ENCODE results near the gene KLHL36. TPM values are rescaled to one million over a fixed set of nuclear protein-coding genes. Genes with fewer than 3 reads are reported as not detected.
"Not testable (repeated sequence)": the region's sequence is repeated elsewhere in the genome, so short reads cannot be mapped to it uniquely, and the experiment has no call there.

The KLHL36 gene
- total RNA-seq, 6 donors from 2014 or later = 44.1 to 92.2 (median 54.2) TPM

GRCh38 chr16:84618581-84619460 is 29.5 kb upstream of the KLHL36 start:
- Histone ChIP-seq H3K36me3 (no peaks in the 10 kb centered on the region), H3K4me3 (peak overlapping the region in 1 of 4 donors; percentile 77), H3K9me3 (no peaks in the 10 kb centered on the region), H3K27ac (peak overlapping the region in 2 of 4 donors; percentile 58 to 87), H3K4me1 (peaks cover 28 to 51% (median 37%) of the 10 kb centered on the region in 4 donors), H3K27me3 (no peaks in the 10 kb centered on the region)
- 34 to 37% methylated on average over 11 to 12 of the region's 12 CpGs for WGBS, 2 donors
- DNase-seq = no peak
- ATAC-seq (ENCODE audit: low FRiP score in 2 of 2) = peak in 1 of 2 donors; percentile 58
- TF ChIP-seq CTCF (IDR thresholded peaks at IDR 0.05) (no peak), EP300 (IDR thresholded peaks at IDR 0.05) (no peak), POLR2AphosphoS5 (IDR thresholded peaks at IDR 0.05) (peak in 1 of 2 donors; percentile 18)

- DNase-seq; H3K4me3 ChIP-seq; H3K27ac ChIP-seq; ATAC-seq (ENCODE audit: low FRiP score in 2 of 2); H3K36me3 ChIP-seq; H3K9me3 ChIP-seq; H3K27me3 ChIP-seq: not testable (repeated sequence)
- peaks cover 15 to 30% (median 22%) of the 10 kb centered on the region in 4 donors for H3K4me1 ChIP-seq
- WGBS, 2 donors = 71 to 81% methylated on average over 10 of the region's 10 CpGs
These were observed 27.4 kb upstream of the KLHL36 start for GRCh38 chr16:84620913-84621312.

GRCh38 chr16:84625556-84625955 is 22.8 kb upstream of the KLHL36 start:
- Histone ChIP-seq H3K4me1 (peaks cover 0 to 6% (median 2%) of the 10 kb centered on the region in 4 donors), H3K4me3 (no peak overlapping the region), H3K27me3 (no peaks in the 10 kb centered on the region), H3K27ac (no peak overlapping the region), H3K9me3 (no peaks in the 10 kb centered on the region), H3K36me3 (no peaks in the 10 kb centered on the region)
- TF ChIP-seq POLR2A (IDR thresholded peaks at IDR 0.05) = no peak
- no peak for TF ChIP-seq EP300 (IDR thresholded peaks at IDR 0.05)
- no peak for TF ChIP-seq POLR2AphosphoS5 (IDR thresholded peaks at IDR 0.05)
- TF ChIP-seq CTCF (IDR thresholded peaks at IDR 0.05) = no peak
- WGBS, 2 donors = 90 to 93% methylated on average over 6 of the region's 6 CpGs
- no peak for DNase-seq
- ATAC-seq (ENCODE audit: low FRiP score in 2 of 2) = no peak

- WGBS, 2 donors = 65 to 77% methylated on average over 5 to 7 of the region's 7 CpGs
- TF ChIP-seq EP300 (IDR thresholded peaks at IDR 0.05) (no peak), POLR2AphosphoS5 (IDR thresholded peaks at IDR 0.05) (no peak), POLR2A (IDR thresholded peaks at IDR 0.05) (no peak), CTCF (IDR thresholded peaks at IDR 0.05) (no peak)
These were observed 20.0 kb upstream of the KLHL36 start for GRCh38 chr16:84628226-84628731.

GRCh38 chr16:84629580-84629979 is 18.7 kb upstream of the KLHL36 start:
- Histone ChIP-seq H3K27me3 (no peaks in the 10 kb centered on the region), H3K27ac (no peak overlapping the region), H3K4me1 (peaks cover 0 to 6% (median 3%) of the 10 kb centered on the region in 4 donors), H3K4me3 (no peak overlapping the region), H3K9me3 (no peaks in the 10 kb centered on the region), H3K36me3 (no peaks in the 10 kb centered on the region)
- DNase-seq (no peak), ATAC-seq (ENCODE audit: low FRiP score in 2 of 2) (no peak)
- TF ChIP-seq POLR2A (IDR thresholded peaks at IDR 0.05) (no peak), CTCF (IDR thresholded peaks at IDR 0.05) (no peak), EP300 (IDR thresholded peaks at IDR 0.05) (no peak), POLR2AphosphoS5 (IDR thresholded peaks at IDR 0.05) (no peak)
- 77 to 85% methylated on average over 10 of the region's 10 CpGs for WGBS, 2 donors

More at GRCh38 chr16:84628226-84628731, 20.0 kb upstream of the KLHL36 start:
- DNase-seq = no peak
- Histone ChIP-seq H3K27ac (no peak overlapping the region), H3K4me1 (peaks cover 0 to 5% (median 0%) of the 10 kb centered on the region in 4 donors), H3K4me3 (no peak overlapping the region), H3K36me3 (no peaks in the 10 kb centered on the region), H3K27me3 (no peaks in the 10 kb centered on the region), H3K9me3 (no peaks in the 10 kb centered on the region)
- ATAC-seq (ENCODE audit: low FRiP score in 2 of 2) = no peak

All from upper lobe of left lung (tissue), 6 donors.